Right ventricle myocardium inferior (tissue), 1 donor: ENCODE results near the gene TMED1. TPM values are rescaled to one million over a fixed set of nuclear protein-coding genes. Genes with fewer than 3 reads are reported as not detected.

ENCODE experiments used
- ATAC-seq: fragments of 200-7000 bp; cut with Tn5 transposase; one replicate; pipeline ENCODE4 v1.9.1; 2020; ENCODE audit warnings: mild to moderate bottlenecking, moderate library complexity
- DNase-seq: peaks from one replicate; pipeline ENCODE4 v3.0.0; 2021; ENCODE audit errors: missing footprints
- intact Hi-C: fragments of 100-400 bp; cut with DNase I; formaldehyde crosslinking; loops from one replicate; pipeline ENCODE4 v1.11.0; 2022
- microRNA-seq: library from miRNA; unstranded; fragments of <30 nt; microRNA quantifications from one replicate; pipeline ENCODE4 v1.2.0, GENCODE V29; 2020
- total RNA-seq: library from RNA; stranded (reverse); fragmentation: NEBNext Ultra II Directional; extraction: Animal tissue kit (Norgen Biotek cat#: 25700); gene quantifications from one replicate; pipeline ENCODE4 v1.2.1, GENCODE V29; 2021
- donor health status: DM: no; HTN: yes; CAD: no; lungs with severe emphysema.

Gene TMED1
- total RNA-seq, 1 donor from 2014 or later, result 30.3 TPM

GRCh38 chr19:10797078-10797477, 38.9 kb downstream of the TMED1 start:
- ATAC-seq, result no peak
- intact Hi-C loops, result no loop called here

GRCh38 chr19:10796653-10797052, 39.4 kb downstream of the TMED1 start:
- no peak for ATAC-seq
- DNase-seq, result no peak
- intact Hi-C loops, result no loop called here

More at GRCh38 chr19:10797078-10797477, 38.9 kb downstream of the TMED1 start:
- DNase-seq, result no peak

- DNase-seq (no peak), ATAC-seq (no peak)
- intact Hi-C loops, result no loop called here
Measured at GRCh38 chr19:10789866-10790265, 46.1 kb downstream of the TMED1 start.

GRCh38 chr19:10788146-10788545, 47.9 kb downstream of the TMED1 start:
- ATAC-seq, result no peak
- DNase-seq, result peak; percentile 23
- intact Hi-C loops, result no loop called here

- intact Hi-C loops, result no loop called here
- ATAC-seq, result peak; percentile 40
- peak; percentile 75 for DNase-seq
Measured at GRCh38 chr19:10784257-10784656, 51.8 kb downstream of the TMED1 start.

GRCh38 chr19:10782795-10783194, 53.2 kb downstream of the TMED1 start:
- peak; percentile 86 for ATAC-seq
- intact Hi-C loops, result loop anchor here (1.0 kb wide), 2 partner anchors 13 to 65 kb away; no protein-coding TSS in a partner anchor
- peak; percentile 81 for DNase-seq

Small RNA genes within 50 kb of the gene (microRNA-seq; reads per million reads assigned to microRNA genes)
- not detected for gene MIR199A1
- not detected for gene MIR6793

Other genes with a start within 250 kb of the TMED1 start
- not detected for gene AP1M2, start 248.9 kb downstream of the TMED1 start, total RNA-seq
- 71.4 TPM for gene SLC44A2, start 210.7 kb downstream of the TMED1 start, total RNA-seq
- gene ILF3, start 181.9 kb downstream of the TMED1 start, total RNA-seq, result 101 TPM
- 28.0 TPM for gene QTRT1, start 134.8 kb downstream of the TMED1 start, total RNA-seq
- 177 TPM for gene DNM2, start 118.1 kb downstream of the TMED1 start, total RNA-seq
- 1.5 TPM for gene C19orf38, start 12.2 kb upstream of the TMED1 start, total RNA-seq
- gene CARM1, start 35.3 kb upstream of the TMED1 start, total RNA-seq, result 39.5 TPM
- gene YIPF2, start 92.4 kb upstream of the TMED1 start, total RNA-seq, result 15.2 TPM
- gene TIMM29, start 92.6 kb upstream of the TMED1 start, total RNA-seq, result 15.3 TPM
- 33.8 TPM for gene SMARCA4, start 124.8 kb upstream of the TMED1 start, total RNA-seq